LNCaP clone FGC (cell line): ENCODE measurements around the gene SVIL.

Source experiments
- DNase-seq: peaks from one replicate; pipeline ENCODE4 v3.0.0-alpha.2; 2011; ENCODE audit warnings: low read depth
- H3K4me3 ChIP-seq: 2 replicates; pipeline ENCODE4 v1.5.1; 2011; ENCODE audit warnings: mild to moderate bottlenecking, low read depth, low read length, control low read depth
- CTCF ChIP-seq: IDR thresholded peaks from 2 replicates; pipeline ENCODE4 v1.5.1; 2012; ENCODE audit warnings: mild to moderate bottlenecking; ENCODE audit not compliant: control insufficient read depth, insufficient read depth; ENCODE audit errors: extremely low read depth

SVIL gene

GRCh38 chr10:29649561-29650551, 15.1 kb upstream of the SVIL start:
- no peak overlapping the region for H3K4me3 ChIP-seq
- TF ChIP-seq CTCF, result no peak
- no peak for DNase-seq

- TF ChIP-seq CTCF, result no peak
- no peak overlapping the region for H3K4me3 ChIP-seq
- no peak for DNase-seq
Measured at GRCh38 chr10:29648983-29649268, 14.2 kb upstream of the SVIL start.

DNA sequence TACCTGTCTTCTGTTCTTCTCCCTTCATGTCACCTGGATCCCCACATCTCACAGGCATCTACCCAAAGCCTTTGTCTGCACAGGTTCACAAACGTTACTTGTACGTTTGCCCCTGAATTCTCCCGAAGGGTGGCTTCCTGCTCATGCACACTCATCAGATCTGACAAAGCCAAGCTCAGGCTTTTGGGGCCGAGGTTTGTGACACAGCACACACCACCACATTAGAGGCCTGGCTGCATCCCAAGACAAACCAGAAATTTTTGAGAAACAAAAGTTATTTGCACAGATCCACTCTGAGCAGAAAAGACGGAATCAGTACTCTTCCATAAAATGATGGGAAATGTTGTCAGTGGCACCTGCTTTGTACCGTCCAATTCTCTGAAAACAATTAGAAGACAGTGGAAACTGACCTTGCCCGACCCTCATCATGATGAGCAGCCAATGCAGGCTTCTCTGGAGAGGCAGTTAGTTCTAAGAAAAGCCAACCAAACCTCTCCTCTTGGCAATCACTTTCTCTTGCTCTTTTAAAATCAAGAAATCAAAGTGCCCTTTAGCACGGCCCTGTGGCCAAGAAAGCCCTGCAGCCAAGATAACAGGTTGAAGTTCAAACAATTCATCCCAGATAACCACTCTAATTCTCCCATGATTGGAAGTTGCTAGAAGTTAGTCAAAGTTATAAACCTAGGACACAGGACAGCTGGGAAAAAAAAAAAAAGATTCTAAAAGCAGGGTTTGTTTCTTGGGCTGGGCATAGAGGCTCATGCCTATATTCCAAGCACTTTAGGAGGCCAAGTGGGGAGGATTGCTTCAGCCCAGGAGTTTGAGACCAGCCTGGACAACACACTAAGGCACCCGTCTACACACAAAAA, 13.6 kb upstream of the SVIL start:
- no peak for TF ChIP-seq CTCF
- H3K4me3 ChIP-seq, result no peak overlapping the region
- no peak for DNase-seq

- no peak overlapping the region for H3K4me3 ChIP-seq
- TF ChIP-seq CTCF, result no peak
- DNase-seq, result no peak
Measured at GRCh38 chr10:29647478-29647877, 12.7 kb upstream of the SVIL start.

GRCh38 chr10:29646960-29647461, 12.2 kb upstream of the SVIL start:
- no peak for TF ChIP-seq CTCF
- no peak overlapping the region for H3K4me3 ChIP-seq
- DNase-seq, result no peak

DNA sequence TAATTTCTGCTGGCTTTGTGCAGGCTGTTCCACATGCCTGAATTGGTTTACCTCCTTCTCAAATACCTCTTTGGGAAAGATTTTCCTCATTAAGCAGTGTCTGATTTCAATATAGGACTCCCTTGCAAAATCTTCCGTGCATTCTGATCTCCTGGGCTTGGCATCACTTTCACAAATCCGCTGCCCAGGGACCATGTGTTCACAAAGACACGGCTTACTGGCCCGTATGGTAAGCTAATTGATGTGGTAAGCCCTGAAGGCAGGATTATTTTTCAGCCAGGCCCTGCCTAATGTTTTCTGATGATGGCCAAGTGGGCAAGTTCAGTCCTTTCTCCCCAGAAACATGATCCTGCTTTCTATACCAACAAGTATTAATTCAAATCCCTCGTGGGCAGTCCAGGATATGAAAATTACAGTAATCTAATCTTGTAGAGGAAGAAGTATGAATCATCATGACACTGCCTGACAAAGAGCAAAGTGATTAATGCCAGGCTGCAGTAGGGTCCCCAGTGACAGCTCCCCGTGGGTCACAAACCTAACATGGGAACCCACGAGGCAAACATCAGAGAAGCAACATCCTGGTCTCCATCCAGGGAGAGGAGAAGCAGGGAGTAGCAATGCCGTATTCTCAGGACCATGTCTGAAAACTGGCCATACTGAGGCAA, 11.6 kb upstream of the SVIL start:
- no peak for TF ChIP-seq CTCF
- DNase-seq, result no peak
- no peak overlapping the region for H3K4me3 ChIP-seq
